ENCODE measurements around the gene HNRNPU. TPM values are rescaled to one million over a fixed set of nuclear protein-coding genes. Genes with fewer than 3 reads are reported as not detected.

HNRNPU gene
- total and polyA plus RNA-seq, 10 donors = 121 to 457 (median 280) TPM

DNA sequence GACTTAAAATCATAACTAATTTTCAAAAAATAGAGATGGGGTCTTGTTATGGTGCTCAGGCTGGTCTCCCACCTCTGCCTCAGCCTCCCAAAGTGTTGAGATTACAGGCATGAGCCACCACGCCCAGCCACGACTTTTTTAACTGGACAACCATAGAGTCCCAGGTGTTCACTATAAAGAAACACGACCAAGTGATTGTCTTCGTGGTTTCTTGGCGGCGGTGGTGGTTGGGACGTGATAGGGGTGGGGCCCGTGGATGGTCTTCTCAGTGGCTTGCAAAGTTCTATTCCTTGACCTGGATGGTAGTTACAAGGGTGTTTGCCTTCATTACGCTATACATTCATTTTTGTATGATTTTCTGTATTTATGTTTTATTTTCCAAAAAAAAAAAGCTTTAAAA is 63.5 kb downstream of the HNRNPU start:
- no peaks in the 10 kb centered on the region for H3K9me3 ChIP-seq
- no peak overlapping the region for H3K27ac ChIP-seq
- no peak overlapping the region for H3K4me3 ChIP-seq
- TF ChIP-seq POLR2A (IDR thresholded peaks at IDR 0.05) (no peak), POLR2AphosphoS5 (IDR thresholded peaks at IDR 0.05) (no peak)
- TF ChIP-seq, protein P1, sequence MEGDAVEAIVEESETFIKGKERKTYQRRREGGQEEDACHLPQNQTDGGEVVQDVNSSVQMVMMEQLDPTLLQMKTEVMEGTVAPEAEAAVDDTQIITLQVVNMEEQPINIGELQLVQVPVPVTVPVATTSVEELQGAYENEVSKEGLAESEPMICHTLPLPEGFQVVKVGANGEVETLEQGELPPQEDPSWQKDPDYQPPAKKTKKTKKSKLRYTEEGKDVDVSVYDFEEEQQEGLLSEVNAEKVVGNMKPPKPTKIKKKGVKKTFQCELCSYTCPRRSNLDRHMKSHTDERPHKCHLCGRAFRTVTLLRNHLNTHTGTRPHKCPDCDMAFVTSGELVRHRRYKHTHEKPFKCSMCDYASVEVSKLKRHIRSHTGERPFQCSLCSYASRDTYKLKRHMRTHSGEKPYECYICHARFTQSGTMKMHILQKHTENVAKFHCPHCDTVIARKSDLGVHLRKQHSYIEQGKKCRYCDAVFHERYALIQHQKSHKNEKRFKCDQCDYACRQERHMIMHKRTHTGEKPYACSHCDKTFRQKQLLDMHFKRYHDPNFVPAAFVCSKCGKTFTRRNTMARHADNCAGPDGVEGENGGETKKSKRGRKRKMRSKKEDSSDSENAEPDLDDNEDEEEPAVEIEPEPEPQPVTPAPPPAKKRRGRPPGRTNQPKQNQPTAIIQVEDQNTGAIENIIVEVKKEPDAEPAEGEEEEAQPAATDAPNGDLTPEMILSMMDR (IDR thresholded peaks at IDR 0.05 in 8 of 11, conservative IDR thresholded peaks at IDR 0.05 in 3 of 11) = no peak
- peak; percentile 52 for DNase-seq
- peaks cover 0 to 38% (median 0%) of the 10 kb centered on the region in 7 donors for H3K27me3 ChIP-seq (replicated peaks in 1 of 7)
- H3K36me3 ChIP-seq = no peaks in the 10 kb centered on the region
- peaks cover 0 to 13% (median 5%) of the 10 kb centered on the region in 6 donors for H3K4me1 ChIP-seq
- WGBS, 5 donors = 72 to 80% (median 74%) methylated on average over 9 of the region's 9 CpGs
- intact Hi-C loops (cut with DNase I; ENCODE audit: low total_unique reads) = loop anchor here (5.0 kb wide), 1 partner anchor 241 kb away; no protein-coding TSS in a partner anchor

Other genes with a start within 250 kb of the HNRNPU start
- 10 to 100 TPM; 18.6 to 30.3 (median 20.1) TPM for gene DESI2, start 211.4 kb downstream of the HNRNPU start, total RNA-seq
- 1 to 10 TPM; 5.3 to 9.7 (median 8.4) TPM for gene DESI2, start 211.4 kb downstream of the HNRNPU start, polyA plus RNA-seq
- gene COX20, start 28.9 kb downstream of the HNRNPU start, total RNA-seq = 10 to 100 TPM; 20.7 to 30.9 (median 23.2) TPM
- 10 to 100 TPM; 38.4 to 45.4 (median 39.6) TPM for gene COX20, start 28.9 kb downstream of the HNRNPU start, polyA plus RNA-seq

Data from spleen (tissue), 11 donors.